ENCODE measurements around the gene PPP1R26.
"Not testable (repeated sequence)": the region's sequence is repeated elsewhere in the genome, so short reads cannot be mapped to it uniquely, and the experiment has no call there.

PPP1R26 gene, protein sequence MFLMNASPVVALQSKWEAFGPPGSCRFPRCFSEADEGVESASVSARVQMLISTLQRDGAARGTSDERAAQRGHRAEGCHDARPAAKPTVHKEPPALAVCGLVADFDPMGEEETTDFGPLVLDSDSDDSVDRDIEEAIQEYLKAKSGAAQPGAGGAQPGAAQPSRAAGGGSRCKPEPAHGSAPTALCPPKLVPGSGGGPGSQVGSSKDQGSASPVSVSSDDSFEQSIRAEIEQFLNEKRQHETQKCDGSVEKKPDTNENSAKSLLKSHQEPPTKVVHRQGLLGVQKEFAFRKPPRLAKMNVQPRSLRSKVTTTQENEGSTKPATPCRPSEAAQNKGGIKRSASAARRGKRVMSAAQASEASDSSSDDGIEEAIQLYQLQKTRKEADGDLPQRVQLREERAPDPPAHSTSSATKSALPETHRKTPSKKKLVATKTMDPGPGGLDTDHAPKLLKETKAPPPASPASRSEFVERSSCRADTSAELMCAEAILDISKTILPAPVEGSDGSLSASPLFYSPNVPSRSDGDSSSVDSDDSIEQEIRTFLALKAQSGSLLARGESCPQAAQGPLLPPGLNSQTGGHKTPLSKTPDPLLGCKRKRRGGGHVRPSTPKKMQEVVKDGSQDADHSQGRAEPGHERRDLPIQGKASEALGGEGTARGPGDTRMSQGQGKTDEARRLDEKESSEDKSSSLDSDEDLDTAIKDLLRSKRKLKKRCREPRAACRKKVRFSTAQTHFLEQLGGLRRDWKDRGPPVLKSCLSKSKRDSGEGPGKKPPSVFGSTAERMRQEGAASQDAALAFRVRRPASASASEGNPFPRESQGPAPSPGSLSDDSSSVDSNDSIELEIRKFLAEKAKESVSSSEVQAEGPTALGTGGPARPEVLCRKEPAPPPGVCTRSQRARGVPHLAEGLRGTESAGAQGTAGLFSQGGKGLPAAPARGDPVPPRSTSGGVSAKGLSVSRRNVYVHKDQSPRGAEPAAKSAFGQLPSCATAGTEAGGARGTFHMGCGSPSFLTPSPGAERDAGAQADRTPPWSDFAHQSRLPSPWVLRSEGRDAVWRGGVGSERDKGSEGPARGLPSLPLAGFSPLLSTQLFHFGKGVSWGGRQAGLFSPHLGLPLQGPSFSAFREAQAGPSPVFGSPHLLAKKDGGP (N-terminal part only)

DNA sequence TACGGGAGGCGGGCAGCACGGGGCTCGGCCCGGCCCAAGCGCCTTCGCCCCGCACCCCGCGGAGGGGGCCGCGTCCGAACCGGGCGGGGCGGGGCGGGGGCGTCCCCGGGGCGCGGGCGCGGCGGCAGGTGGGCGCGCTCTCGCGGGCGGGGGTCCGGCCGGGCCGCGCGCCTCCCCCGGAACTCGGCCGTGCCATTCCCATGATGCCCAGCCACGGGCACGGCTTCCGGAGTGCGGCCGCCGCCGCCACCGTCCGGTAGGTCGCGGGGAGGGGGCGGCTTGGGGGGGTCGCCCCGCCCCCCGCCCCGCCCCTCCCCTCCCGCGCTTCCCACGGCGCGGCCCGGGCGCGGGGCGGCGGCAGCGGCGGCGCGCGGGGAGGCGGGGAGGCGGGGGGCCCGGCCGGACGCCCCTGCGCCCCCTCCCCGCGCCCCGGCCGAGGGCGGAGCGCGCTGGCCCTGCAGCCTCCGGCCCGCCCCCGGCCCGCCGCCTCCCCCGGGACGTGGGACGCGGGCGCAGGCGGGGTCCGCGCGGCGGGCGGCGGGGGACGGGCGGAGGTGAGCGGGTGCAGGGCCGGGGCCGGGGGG is at the start of gene PPP1R26:
PPP1R26 (plus strand) TSS at position 314 of the 584 bp plus-strand sequence. CDS start 4,729 bp downstream, outside the sequence.
- TF ChIP-seq, protein P1, sequence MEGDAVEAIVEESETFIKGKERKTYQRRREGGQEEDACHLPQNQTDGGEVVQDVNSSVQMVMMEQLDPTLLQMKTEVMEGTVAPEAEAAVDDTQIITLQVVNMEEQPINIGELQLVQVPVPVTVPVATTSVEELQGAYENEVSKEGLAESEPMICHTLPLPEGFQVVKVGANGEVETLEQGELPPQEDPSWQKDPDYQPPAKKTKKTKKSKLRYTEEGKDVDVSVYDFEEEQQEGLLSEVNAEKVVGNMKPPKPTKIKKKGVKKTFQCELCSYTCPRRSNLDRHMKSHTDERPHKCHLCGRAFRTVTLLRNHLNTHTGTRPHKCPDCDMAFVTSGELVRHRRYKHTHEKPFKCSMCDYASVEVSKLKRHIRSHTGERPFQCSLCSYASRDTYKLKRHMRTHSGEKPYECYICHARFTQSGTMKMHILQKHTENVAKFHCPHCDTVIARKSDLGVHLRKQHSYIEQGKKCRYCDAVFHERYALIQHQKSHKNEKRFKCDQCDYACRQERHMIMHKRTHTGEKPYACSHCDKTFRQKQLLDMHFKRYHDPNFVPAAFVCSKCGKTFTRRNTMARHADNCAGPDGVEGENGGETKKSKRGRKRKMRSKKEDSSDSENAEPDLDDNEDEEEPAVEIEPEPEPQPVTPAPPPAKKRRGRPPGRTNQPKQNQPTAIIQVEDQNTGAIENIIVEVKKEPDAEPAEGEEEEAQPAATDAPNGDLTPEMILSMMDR (IDR thresholded peaks at IDR 0.05; ENCODE audit: insufficient read depth, low read depth, low read length, missing control alignments), result no peak
- no peak for DNase-seq (ENCODE audit: low read depth)
- peak within 1 kb of the TSS; percentile 60 for H3K4me3 ChIP-seq (ENCODE audit: low read depth, low read length)

DNA sequence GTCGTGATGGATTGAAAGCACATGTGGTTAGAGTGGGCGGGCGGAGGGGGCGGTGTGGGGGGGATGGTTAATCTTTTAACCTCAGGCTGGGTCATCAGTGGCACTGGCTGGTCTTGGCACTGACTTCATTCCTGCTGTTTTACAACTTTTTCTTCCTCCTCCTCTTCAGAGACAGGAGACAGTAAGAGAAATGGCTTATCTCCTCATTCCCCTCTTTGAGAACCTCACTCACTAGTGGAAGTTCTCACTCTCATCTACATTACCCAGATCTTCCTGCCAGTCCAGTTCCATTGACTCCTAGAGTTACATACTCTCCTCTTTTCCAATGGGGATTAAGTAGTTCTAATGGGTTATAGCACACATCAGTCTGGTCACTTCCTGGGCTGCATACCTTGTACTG is 42.3 kb upstream of the PPP1R26 start:
- TF ChIP-seq, protein P1 (IDR thresholded peaks at IDR 0.05; ENCODE audit: insufficient read depth, low read depth, low read length, missing control alignments), result no peak
- H3K4me3 ChIP-seq (ENCODE audit: low read depth, low read length), result no peak overlapping the region
- no peak for DNase-seq (ENCODE audit: low read depth)

DNA sequence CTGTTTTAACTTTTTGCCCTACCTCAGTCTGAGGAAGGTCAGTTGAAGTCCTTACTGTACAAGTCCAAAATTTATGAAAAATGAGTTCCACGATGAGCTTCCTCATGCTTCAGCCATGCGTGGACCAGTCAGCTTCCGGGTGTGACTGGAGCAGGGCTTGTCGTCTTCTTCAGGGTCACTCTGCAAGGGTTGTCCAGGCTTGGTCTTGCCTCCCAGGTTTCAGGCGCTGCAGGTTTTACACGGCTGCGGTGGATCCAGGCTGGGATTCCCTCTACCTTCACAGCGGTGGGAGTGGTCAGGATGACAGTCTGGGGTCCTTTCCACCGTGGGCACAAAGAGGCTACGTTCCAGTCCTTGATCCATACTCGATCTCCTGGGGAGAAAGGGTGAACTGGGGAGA is 41.9 kb upstream of the PPP1R26 start:
- H3K4me3 ChIP-seq (ENCODE audit: low read depth, low read length); DNase-seq (ENCODE audit: low read depth): not testable (repeated sequence)

DNA sequence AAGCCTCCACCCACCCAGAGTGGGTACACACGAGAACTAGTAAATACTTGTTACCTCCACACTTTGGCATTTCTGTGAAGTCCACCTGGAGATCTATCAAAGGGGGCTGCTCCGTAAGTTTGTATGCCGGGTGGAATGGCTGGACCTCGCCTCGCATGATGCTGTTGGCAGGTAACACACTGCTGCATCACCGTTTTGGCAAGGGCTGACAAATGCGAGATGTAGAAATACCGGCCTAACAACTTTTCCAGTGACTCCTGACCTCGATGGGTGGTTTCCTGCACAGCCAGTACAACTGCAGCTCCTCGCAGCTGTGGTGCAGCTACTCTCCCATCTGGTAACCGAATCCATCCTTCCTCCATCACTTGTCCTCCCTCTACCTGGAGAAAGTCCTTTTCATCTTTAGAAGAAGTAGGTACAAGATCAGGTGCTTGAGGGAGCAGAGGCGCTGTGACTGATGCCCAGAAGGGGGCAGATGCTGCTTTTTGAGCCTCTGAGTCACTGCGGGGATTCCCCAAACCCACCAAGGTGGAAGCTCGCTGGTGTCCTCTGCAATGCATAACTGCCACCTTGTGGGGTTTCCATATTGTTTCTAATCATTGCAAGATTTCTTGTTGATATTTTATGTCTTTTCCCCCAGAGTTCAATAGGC is 40.9 kb upstream of the PPP1R26 start:
- not testable (repeated sequence) for H3K4me3 ChIP-seq (ENCODE audit: low read depth, low read length)
- DNase-seq (ENCODE audit: low read depth), result peak; percentile 35
- TF ChIP-seq, protein P1 (IDR thresholded peaks at IDR 0.05; ENCODE audit: insufficient read depth, low read depth, low read length, missing control alignments), result peak; percentile 25

DNA sequence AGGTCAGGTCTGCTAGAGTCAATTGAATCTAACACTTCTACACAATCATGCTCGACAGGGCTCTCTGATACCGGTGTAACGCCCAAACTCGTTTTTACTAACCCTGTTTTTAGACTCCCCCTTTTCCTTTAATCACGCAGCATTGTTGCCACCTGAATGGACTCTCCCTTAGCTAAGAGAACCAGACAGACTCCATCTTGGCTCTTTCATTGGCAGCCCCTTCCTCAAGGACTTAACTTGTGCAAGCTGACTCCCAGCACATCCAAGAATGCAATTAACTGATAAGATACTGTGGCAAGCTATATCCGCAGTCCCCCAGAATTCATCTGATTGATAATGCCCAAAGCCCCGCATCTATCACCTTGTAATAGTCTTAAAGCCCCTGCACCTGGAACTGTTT is 40.1 kb upstream of the PPP1R26 start:
- DNase-seq (ENCODE audit: low read depth); H3K4me3 ChIP-seq (ENCODE audit: low read depth, low read length): not testable (repeated sequence)

DNA sequence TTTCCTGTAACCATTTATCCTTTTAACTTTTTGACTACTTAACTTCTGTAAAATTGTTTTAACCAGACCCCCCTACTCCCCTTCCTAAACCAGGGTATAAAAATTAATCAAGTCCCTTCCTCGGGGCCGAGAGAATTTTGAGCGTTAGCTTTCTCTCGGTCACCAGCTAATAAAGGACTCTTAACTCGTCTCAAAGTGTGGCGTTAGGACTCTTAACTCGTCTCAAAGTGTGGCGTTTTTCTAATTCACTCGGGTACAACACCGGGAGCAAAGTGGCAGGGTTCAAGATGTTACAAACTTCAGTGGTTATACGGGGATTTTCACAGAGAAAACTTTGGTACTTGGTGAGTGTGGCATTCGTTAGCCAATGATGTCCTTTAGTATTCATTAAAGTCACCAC is 39.7 kb upstream of the PPP1R26 start:
- DNase-seq (ENCODE audit: low read depth), result no peak
- no peak overlapping the region for H3K4me3 ChIP-seq (ENCODE audit: low read depth, low read length)
- TF ChIP-seq, protein P1 (IDR thresholded peaks at IDR 0.05; ENCODE audit: insufficient read depth, low read depth, low read length, missing control alignments), result no peak

DNA sequence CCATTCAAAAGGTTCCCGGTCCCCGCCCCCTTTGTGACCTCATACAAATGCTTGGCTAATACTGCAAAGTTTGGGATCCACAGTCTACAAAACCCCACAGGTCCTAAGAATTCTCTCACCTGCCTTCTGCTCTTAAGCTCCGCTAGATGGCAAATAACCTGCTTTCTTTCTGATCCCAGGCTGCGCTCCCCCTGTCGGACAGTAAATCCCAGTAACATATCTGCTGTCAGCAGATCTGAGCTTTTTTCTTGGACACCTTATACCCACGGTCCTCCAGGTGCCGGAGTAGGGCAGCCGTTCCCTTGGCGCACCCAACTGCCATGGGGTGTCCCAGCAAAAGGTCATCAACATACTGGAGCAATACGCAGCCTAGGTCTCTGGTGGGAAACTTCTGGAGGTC is 39.0 kb upstream of the PPP1R26 start:
- DNase-seq (ENCODE audit: low read depth), result no peak
- TF ChIP-seq, protein P1 (IDR thresholded peaks at IDR 0.05; ENCODE audit: insufficient read depth, low read depth, low read length, missing control alignments), result no peak
- no peak overlapping the region for H3K4me3 ChIP-seq (ENCODE audit: low read depth, low read length)

DNA sequence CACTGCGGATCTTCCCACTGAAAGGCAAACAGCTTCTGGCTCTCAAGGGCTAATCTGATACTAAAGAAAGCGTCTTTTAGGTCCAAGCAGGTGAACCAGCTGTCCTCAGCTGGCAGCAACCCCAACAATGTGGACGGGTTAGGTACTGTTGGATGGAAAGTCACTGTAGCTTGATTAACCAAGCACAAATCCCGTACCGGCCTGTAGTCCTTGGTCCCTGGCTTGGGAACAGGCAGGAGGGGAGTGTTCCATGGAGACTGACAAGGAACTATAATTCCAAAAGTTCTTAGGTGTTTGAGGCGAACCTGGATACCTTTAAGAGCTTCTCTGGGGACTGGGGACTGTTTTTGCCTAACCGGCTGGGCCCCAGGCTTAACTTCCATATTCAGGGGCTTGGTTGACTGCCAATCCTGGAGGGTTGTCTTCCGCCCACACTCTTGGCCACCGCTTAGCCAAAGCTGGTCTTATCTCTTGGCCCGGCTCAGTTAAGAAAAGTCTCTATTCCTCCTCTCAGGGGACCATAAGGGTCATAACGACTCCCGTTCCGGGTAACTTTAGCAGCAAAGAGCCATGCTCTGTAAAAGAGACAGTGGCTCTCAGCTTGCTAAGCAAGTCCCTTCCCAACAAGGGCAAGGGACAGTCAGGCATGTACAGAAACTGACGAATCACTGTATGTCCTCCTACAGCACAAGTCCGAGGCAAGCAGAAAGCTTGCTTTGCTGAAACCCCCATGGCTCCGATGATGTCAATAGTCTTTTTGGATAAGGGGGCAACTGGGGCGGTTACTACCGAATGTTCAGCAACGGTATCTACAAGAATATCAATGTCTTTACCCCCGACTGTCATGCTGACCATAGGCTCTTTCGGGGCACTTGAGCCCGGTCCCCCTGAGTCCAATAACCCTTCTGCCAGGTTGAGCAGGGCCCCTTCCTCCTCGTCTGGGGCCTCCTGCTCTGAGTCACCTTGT is 38.2 kb upstream of the PPP1R26 start:
- DNase-seq (ENCODE audit: low read depth); H3K4me3 ChIP-seq (ENCODE audit: low read depth, low read length): not testable (repeated sequence)
